Measurements from ENCODE around the gene HAAO.
"Not testable (repeated sequence)": the region's sequence is repeated elsewhere in the genome, so short reads cannot be mapped to it uniquely, and the experiment has no call there.

HAAO gene

GRCh38 chr2:42792583-42793333 is at the start of gene HAAO:
TSS of gene HAAO (minus strand) at chr2:42792583. CDS start at chr2:42792536, 47 bp downstream.
- no peak for DNase-seq

GRCh38 chr2:42841344-42841743 is 49.0 kb upstream of the HAAO start:
- DNase-seq: no peak

- no peak for DNase-seq
These were observed 48.4 kb upstream of the HAAO start for GRCh38 chr2:42840760-42841159.

GRCh38 chr2:42839809-42840501 is 47.6 kb upstream of the HAAO start:
- DNase-seq: no peak

GRCh38 chr2:42838133-42838532 is 45.8 kb upstream of the HAAO start:
- no peak for DNase-seq

GRCh38 chr2:42835577-42836371 is 43.4 kb upstream of the HAAO start:
- no peak for DNase-seq

GRCh38 chr2:42834161-42834560 is 41.8 kb upstream of the HAAO start:
- no peak for DNase-seq

- no peak for DNase-seq
These were observed 39.9 kb upstream of the HAAO start for GRCh38 chr2:42832289-42832634.

GRCh38 chr2:42831575-42832288 is 39.3 kb upstream of the HAAO start:
- DNase-seq: not testable (repeated sequence)

- DNase-seq: peak; percentile 55 to 75
These were observed 38.7 kb upstream of the HAAO start for GRCh38 chr2:42830922-42831574.

GRCh38 chr2:42829671-42830440 is 37.5 kb upstream of the HAAO start:
- peak in 1 of 2 experiments; percentile 24 for DNase-seq

- peak; percentile 24 to 78 for DNase-seq
These were observed 36.4 kb upstream of the HAAO start for GRCh38 chr2:42828487-42829425.

GRCh38 chr2:42827647-42828486 is 35.5 kb upstream of the HAAO start:
- DNase-seq: peak; percentile 63 to 87

GRCh38 chr2:42826231-42826630 is 33.8 kb upstream of the HAAO start:
- no peak for DNase-seq

- no peak for DNase-seq
These were observed 32.0 kb upstream of the HAAO start for GRCh38 chr2:42824454-42824807.

- DNase-seq: no peak
These were observed 31.5 kb upstream of the HAAO start for GRCh38 chr2:42823744-42824453.

GRCh38 chr2:42819160-42819559 is 26.8 kb upstream of the HAAO start:
- DNase-seq: no peak

- DNase-seq: no peak
These were observed 23.3 kb upstream of the HAAO start for GRCh38 chr2:42815726-42816125.

- DNase-seq: no peak
These were observed 21.4 kb upstream of the HAAO start for GRCh38 chr2:42813763-42814162.

Measured in NCI-H524 (cell line).